T-cell (primary cell): ENCODE results near the gene RNASEH2A. TPM values are rescaled to one million over a fixed set of nuclear protein-coding genes. Genes with fewer than 3 reads are reported as not detected.
"Not testable (repeated sequence)": the region's sequence is repeated elsewhere in the genome, so short reads cannot be mapped to it uniquely, and the experiment has no call there.

Experiments
- ATAC-seq, 4 experiments: fragments of 200-7000 bp in 3 of 4; fragments of 150-1000 bp in 1 of 4; cut with Tn5 transposase; replicated peaks in 1 of 4; 1 replicate in 3 of 4; 2 replicates in 1 of 4; pipeline ENCODE4 v1.10.0; 2021; ENCODE audit warnings: moderate library complexity in 3 of 4, mild to moderate bottlenecking in 2 of 4, moderate number of reproducible peaks in 1 of 4
- CTCF ChIA-PET, 2 donors: fragments of 300-600 bp; sonication (Branson Sonifier 250); formaldehyde crosslinking; loops; one replicate each; lab custom pipeline; 2022; ENCODE audit warnings: antibody characterized with exemption in 2 of 2; lab: Charles Lee
- POLR2A ChIA-PET, 2 donors: fragments of 300-600 bp; sonication (Branson Sonifier 250); formaldehyde crosslinking; loops; one replicate each; lab custom pipeline; 2022; ENCODE audit warnings: antibody characterized with exemption in 2 of 2; lab: Charles Lee
- DNase-seq, 35 experiments: peaks; one replicate each; pipeline versions ENCODE4 v3.0.0 to v3.0.0-alpha.2; 2013 to 2023
- H3K27ac ChIP-seq: one replicate; pipeline ENCODE4 v1.5.1; 2013; ENCODE audit warnings: low read length
- H3K27me3 ChIP-seq, 2 experiments: replicated peaks in 1 of 2; 1 replicate in 1 of 2; 2 replicates in 1 of 2; pipeline versions ENCODE4 v1.6.1 to v1.7.0; 2013; ENCODE audit warnings: low read length in 1 of 2, mixed read lengths in 1 of 2; ENCODE audit not compliant: control insufficient read depth in 2 of 2, insufficient read depth in 2 of 2; ENCODE audit errors: extremely low read depth in 1 of 2
- H3K36me3 ChIP-seq, 2 donors: 1 replicate in 1 of 2; 2 replicates in 1 of 2; pipeline versions ENCODE4 v1.6.1 to v1.7.0; 2013; ENCODE audit warnings: low read length in 1 of 2; ENCODE audit not compliant: control insufficient read depth in 2 of 2, insufficient read depth in 1 of 2; ENCODE audit errors: extremely low read depth in 1 of 2
- H3K4me1 ChIP-seq, 2 experiments: 1 replicate in 1 of 2; 2 replicates in 1 of 2; pipeline versions ENCODE4 v1.6.1 to v1.7.0; 2013; ENCODE audit warnings: low read length in 2 of 2, mixed read lengths in 1 of 2; ENCODE audit not compliant: insufficient read depth in 2 of 2, control insufficient read depth in 1 of 2; ENCODE audit errors: extremely low read depth in 1 of 2
- H3K4me3 ChIP-seq, 2 donors: 1 replicate in 1 of 2; 2 replicates in 1 of 2; pipeline versions ENCODE4 v1.5.1 to v1.7.0; 2013; ENCODE audit warnings: mild to moderate bottlenecking in 2 of 2, low read length in 1 of 2, moderate library complexity in 1 of 2; ENCODE audit not compliant: control insufficient read depth in 1 of 2; ENCODE audit errors: extremely low read depth in 1 of 2
- H3K9me3 ChIP-seq: 2 replicates; pipeline ENCODE4 v1.7.0; 2013
- H3K27ac Mint-ChIP-seq, 2 donors: one replicate each; pipeline ENCODE4 v1.8.0; 2020 to 2021; ENCODE audit warnings: mild to moderate bottlenecking in 2 of 2, mixed read lengths in 2 of 2
- H3K27me3 Mint-ChIP-seq, 2 donors: one replicate each; pipeline ENCODE4 v1.8.0; 2021 to 2022; ENCODE audit warnings: mixed read lengths in 2 of 2
- H3K36me3 Mint-ChIP-seq: one replicate; pipeline ENCODE4 v1.8.0; 2021; ENCODE audit warnings: mixed read lengths
- H3K4me1 Mint-ChIP-seq, 3 donors: one replicate each; pipeline ENCODE4 v1.8.0; 2020 to 2022; ENCODE audit warnings: mixed read lengths in 3 of 3, mild to moderate bottlenecking in 1 of 3
- H3K4me3 Mint-ChIP-seq, 3 donors: one replicate each; pipeline ENCODE4 v1.8.0; 2020 to 2022; ENCODE audit warnings: mild to moderate bottlenecking in 3 of 3, mixed read lengths in 3 of 3, moderate library complexity in 3 of 3
- H3K9me3 Mint-ChIP-seq, 3 donors: one replicate each; pipeline ENCODE4 v1.8.0; 2020 to 2022; ENCODE audit warnings: mixed read lengths in 3 of 3
- WGBS: methylation state at CpG from one replicate; pipeline ENCODE4 v1.1.5; 2013; ENCODE audit warnings: missing lambda C conversion rate; ENCODE audit not compliant: insufficient coverage; 5-methylcytosine and 5-hydroxymethylcytosine counted together
- total RNA-seq, 35 experiments: library from RNA in 6 of 35; stranded (reverse) in 6 of 35; fragments of 120-200 nt in 1 of 35; gene quantifications; one replicate each; pipeline versions ENCODE4 v1.2.1 to v1.2.4 and lab custom pipeline; 2013 to 2026

RNASEH2A gene
- total RNA-seq, 5 donors from 2014 or later (not counting 1 experiment from before 2014, with no cell fraction given), result 4.7 to 18.0 (median 15.0) TPM

GRCh38 chr19:12842511-12842910 lies 36.1 kb downstream of the RNASEH2A start:
- 91% methylated on average over 18 of the region's 18 CpGs for WGBS
- Mint-ChIP-seq H3K27me3 (peaks cover 60 to 71% of the 10 kb centered on the region in 2 donors), H3K9me3 (no peaks in the 10 kb centered on the region), H3K4me1 (peaks cover 16 to 34% (median 30%) of the 10 kb centered on the region in 3 donors), H3K27ac (no peak overlapping the region), H3K4me3 (no peak overlapping the region), H3K36me3 (no peaks in the 10 kb centered on the region)
- ATAC-seq (no peak), DNase-seq (no peak)
- H3K4me1 ChIP-seq, result peaks cover 2 to 35% of the 10 kb centered on the region in 2 experiments
- ChIA-PET CTCF (no interaction called here), POLR2A (no interaction called here)
- no peaks in the 10 kb centered on the region for H3K36me3 ChIP-seq
- H3K4me3 ChIP-seq, result no peak overlapping the region
- H3K9me3 ChIP-seq, result no peaks in the 10 kb centered on the region
- H3K27me3 ChIP-seq, result peaks cover 22 to 89% of the 10 kb centered on the region in 2 experiments
- no peak overlapping the region for H3K27ac ChIP-seq

GRCh38 chr19:12843328-12843727 lies 36.9 kb downstream of the RNASEH2A start:
- CTCF ChIA-PET, result no interaction called here
- Histone ChIP-seq H3K27ac (no peak overlapping the region), H3K9me3 (no peaks in the 10 kb centered on the region), H3K4me1 (peaks cover 2 to 36% of the 10 kb centered on the region in 2 experiments), H3K36me3 (no peaks in the 10 kb centered on the region), H3K4me3 (no peak overlapping the region), H3K27me3 (peaks cover 20 to 90% of the 10 kb centered on the region in 2 experiments)
- POLR2A ChIA-PET, result no interaction called here
- Mint-ChIP-seq H3K27me3 (peaks cover 55 to 68% of the 10 kb centered on the region in 2 donors), H3K27ac (no peak overlapping the region), H3K4me3 (no peak overlapping the region), H3K4me1 (peaks cover 16 to 34% (median 29%) of the 10 kb centered on the region in 3 donors), H3K9me3 (no peaks in the 10 kb centered on the region), H3K36me3 (no peaks in the 10 kb centered on the region)
- WGBS, result 93% methylated on average over 4 of the region's 11 CpGs
- ATAC-seq, result no peak
- no peak for DNase-seq

- DNase-seq (no peak), ATAC-seq (no peak)
- ChIA-PET POLR2A (no interaction called here), CTCF (no interaction called here)
- no peak overlapping the region for H3K4me3 Mint-ChIP-seq
- peaks cover 12 to 30% (median 25%) of the 10 kb centered on the region in 3 donors for H3K4me1 Mint-ChIP-seq
- peaks cover 0 to 27% of the 10 kb centered on the region in 2 experiments for H3K4me1 ChIP-seq
- no peaks in the 10 kb centered on the region for H3K36me3 Mint-ChIP-seq
- no peaks in the 10 kb centered on the region for H3K36me3 ChIP-seq
- peaks cover 19 to 81% of the 10 kb centered on the region in 2 experiments for H3K27me3 ChIP-seq
- H3K27ac Mint-ChIP-seq, result no peak overlapping the region
- no peaks in the 10 kb centered on the region for H3K9me3 Mint-ChIP-seq
- no peak overlapping the region for H3K4me3 ChIP-seq
- no peaks in the 10 kb centered on the region for H3K9me3 ChIP-seq
- H3K27me3 Mint-ChIP-seq, result peaks cover 52 to 67% of the 10 kb centered on the region in 2 donors
- 89% methylated on average over 3 of the region's 3 CpGs for WGBS
- H3K27ac ChIP-seq, result no peak overlapping the region
Observed at GRCh38 chr19:12843999-12844732, 37.8 kb downstream of the RNASEH2A start.

- not testable (repeated sequence) for H3K9me3 Mint-ChIP-seq, H3K4me3 ChIP-seq, H3K36me3 ChIP-seq, H3K27ac ChIP-seq, H3K36me3 Mint-ChIP-seq, H3K27ac Mint-ChIP-seq, H3K4me3 Mint-ChIP-seq, H3K4me1 Mint-ChIP-seq, ATAC-seq, DNase-seq, H3K9me3 ChIP-seq
- ChIA-PET CTCF (interaction anchor here (0.6 to 1.2 kb wide), 11 partner anchors 22 to 282 kb away, joined by 3 to 7 read pairs (median 5); partner anchors contain the start of gene RNASEH2A (in 1 of the 2)), POLR2A (interaction anchor here in 1 of 2 donors (0.6 kb wide), 1 partner anchor 54 kb away, joined by 5 read pairs; no protein-coding TSS in a partner anchor)
- Histone ChIP-seq H3K27me3 (peaks cover 11 to 61% of the 10 kb centered on the region in 2 experiments), H3K4me1 (peaks cover 0 to 13% of the 10 kb centered on the region in 2 experiments)
- H3K27me3 Mint-ChIP-seq, result peaks cover 30 to 44% of the 10 kb centered on the region in 2 donors
- 29% methylated on average over 1 of the region's 7 CpGs for WGBS
Observed at GRCh38 chr19:12846613-12847012, 40.2 kb downstream of the RNASEH2A start.

- peak overlapping the region; percentile 17 to 45 (median 36) for H3K4me3 Mint-ChIP-seq
- 9% methylated on average over 57 of the region's 69 CpGs for WGBS
- peaks cover 24 to 37% of the 10 kb centered on the region in 2 donors for H3K27me3 Mint-ChIP-seq
- no peaks in the 10 kb centered on the region for H3K36me3 ChIP-seq
- no peaks in the 10 kb centered on the region for H3K9me3 ChIP-seq
- H3K27me3 ChIP-seq, result peaks cover 5 to 57% of the 10 kb centered on the region in 2 experiments
- ATAC-seq, result peak; percentile 93 to 97 (median 96)
- DNase-seq, result peak; percentile 32 to 86 (median 66)
- H3K27ac Mint-ChIP-seq, result no peak overlapping the region
- H3K27ac ChIP-seq, result no peak overlapping the region
- ChIA-PET POLR2A (interaction anchor here (0.6 kb wide), 4 partner anchors 25 to 55 kb away, joined by 3 to 8 read pairs (median 4); no protein-coding TSS in a partner anchor), CTCF (interaction anchor here (0.5 to 1.2 kb wide), 18 partner anchors 10 to 1597 kb away, joined by 3 to 7 read pairs (median 4); partner anchors contain the start of gene RNASEH2A (in 1 of the 2))
- peak overlapping the region; percentile 11 to 15 for H3K4me3 ChIP-seq
- H3K9me3 Mint-ChIP-seq, result no peaks in the 10 kb centered on the region
- H3K36me3 Mint-ChIP-seq, result no peaks in the 10 kb centered on the region
- H3K4me1 Mint-ChIP-seq, result peaks cover 0 to 8% (median 6%) of the 10 kb centered on the region in 3 donors
- H3K4me1 ChIP-seq, result peaks cover 0 to 11% of the 10 kb centered on the region in 2 experiments
Observed at GRCh38 chr19:12847159-12848139, 41.1 kb downstream of the RNASEH2A start.

GRCh38 chr19:12856653-12857052 lies 50.3 kb downstream of the RNASEH2A start:
- Mint-ChIP-seq H3K36me3 (no peaks in the 10 kb centered on the region), H3K4me3 (no peak overlapping the region), H3K4me1 (no peaks in the 10 kb centered on the region), H3K27me3 (peaks cover 0 to 5% of the 10 kb centered on the region in 2 donors), H3K9me3 (peaks cover 0 to 3% (median 3%) of the 10 kb centered on the region in 3 donors), H3K27ac (no peak overlapping the region)
- WGBS, result no CpG with 5 or more reads among the region's 1 CpG
- ATAC-seq (no peak), DNase-seq (no peak)
- H3K4me1 ChIP-seq, result no peaks in the 10 kb centered on the region
- H3K9me3 ChIP-seq, result peaks cover 3% of the 10 kb centered on the region
- no peak overlapping the region for H3K4me3 ChIP-seq
- ChIA-PET CTCF (no interaction called here), POLR2A (no interaction called here)
- no peak overlapping the region for H3K27ac ChIP-seq
- H3K36me3 ChIP-seq, result no peaks in the 10 kb centered on the region
- H3K27me3 ChIP-seq, result peaks cover 0 to 27% of the 10 kb centered on the region in 2 experiments
